Parathyroid adenoma (tissue), 2 donors: ENCODE results near the gene RAD51AP2.

Source experiments
- H2AFZ ChIP-seq: fragments of 300-600 bp; sonication (generic); one replicate; pipeline ENCODE4 v1.7.0; 2017; ENCODE audit warnings: antibody characterized with exemption, mild to moderate bottlenecking
- H3K27ac ChIP-seq: fragments of 300-600 bp; sonication (generic); one replicate; pipeline ENCODE4 v1.7.0; 2017
- H3K27me3 ChIP-seq: fragments of 300-600 bp; sonication (generic); one replicate; pipeline ENCODE4 v1.7.0; 2017; ENCODE audit warnings: low read length; ENCODE audit not compliant: control insufficient read depth, insufficient read depth
- H3K36me3 ChIP-seq: fragments of 300-600 bp; sonication (generic); one replicate; pipeline ENCODE4 v1.7.0; 2017; ENCODE audit warnings: low read length; ENCODE audit not compliant: control insufficient read depth, insufficient read depth
- H3K4me1 ChIP-seq: fragments of 300-600 bp; sonication (generic); one replicate; pipeline ENCODE4 v1.7.0; 2017; ENCODE audit warnings: control low read depth
- H3K4me2 ChIP-seq: fragments of 300-600 bp; sonication (generic); one replicate; pipeline ENCODE4 v1.7.0; 2017; ENCODE audit warnings: low read length
- H3K4me3 ChIP-seq: fragments of 300-600 bp; sonication (generic); one replicate; pipeline ENCODE4 v1.7.0; 2017; ENCODE audit warnings: low read depth, low read length
- H3K79me2 ChIP-seq: fragments of 300-600 bp; sonication (generic); one replicate; pipeline ENCODE4 v1.7.0; 2017; ENCODE audit warnings: control low read depth
- H3K9ac ChIP-seq: fragments of 300-600 bp; sonication (generic); one replicate; pipeline ENCODE4 v1.7.0; 2017; ENCODE audit warnings: mild to moderate bottlenecking
- H3K9me3 ChIP-seq: fragments of 300-600 bp; sonication (generic); one replicate; pipeline ENCODE4 v1.7.0; 2017; ENCODE audit warnings: low read length; ENCODE audit not compliant: control insufficient read depth
- TF ChIP-seq, protein P1 (sequence below): fragments of 300-600 bp; sonication (generic); IDR thresholded peaks from one replicate; pipeline ENCODE4 v1.7.0; 2017; ENCODE audit warnings: antibody characterized with exemption, mild to moderate bottlenecking
- donor health status: primary hyperparathyroidism.

RAD51AP2 gene

DNA sequence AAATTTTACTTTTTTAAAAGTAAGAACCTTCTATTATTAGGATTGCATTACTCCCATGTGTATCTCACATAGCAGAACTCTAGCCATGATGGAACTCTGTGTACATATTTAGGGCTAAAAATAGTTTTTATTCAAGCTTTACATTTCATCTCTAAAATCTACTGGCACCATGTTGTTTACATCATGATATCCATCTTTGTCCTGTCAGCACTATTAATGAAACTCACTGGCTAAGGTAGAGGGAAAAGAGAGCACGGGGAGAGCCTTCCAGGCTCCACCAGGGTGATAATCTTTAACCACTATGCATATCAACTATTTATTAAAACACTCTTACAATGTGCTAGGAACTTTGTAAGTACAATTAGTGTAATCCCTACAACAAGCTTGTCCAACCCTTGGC is 34.7 kb downstream of the RAD51AP2 start:
- H3K27me3 ChIP-seq, result no peaks in the 10 kb centered on the region
- no peak overlapping the region for H2AFZ ChIP-seq
- no peak overlapping the region for H3K4me3 ChIP-seq
- no peak overlapping the region for H3K27ac ChIP-seq
- H3K4me1 ChIP-seq, result peaks cover 6% of the 10 kb centered on the region
- H3K9me3 ChIP-seq, result no peaks in the 10 kb centered on the region
- TF ChIP-seq, protein P1, sequence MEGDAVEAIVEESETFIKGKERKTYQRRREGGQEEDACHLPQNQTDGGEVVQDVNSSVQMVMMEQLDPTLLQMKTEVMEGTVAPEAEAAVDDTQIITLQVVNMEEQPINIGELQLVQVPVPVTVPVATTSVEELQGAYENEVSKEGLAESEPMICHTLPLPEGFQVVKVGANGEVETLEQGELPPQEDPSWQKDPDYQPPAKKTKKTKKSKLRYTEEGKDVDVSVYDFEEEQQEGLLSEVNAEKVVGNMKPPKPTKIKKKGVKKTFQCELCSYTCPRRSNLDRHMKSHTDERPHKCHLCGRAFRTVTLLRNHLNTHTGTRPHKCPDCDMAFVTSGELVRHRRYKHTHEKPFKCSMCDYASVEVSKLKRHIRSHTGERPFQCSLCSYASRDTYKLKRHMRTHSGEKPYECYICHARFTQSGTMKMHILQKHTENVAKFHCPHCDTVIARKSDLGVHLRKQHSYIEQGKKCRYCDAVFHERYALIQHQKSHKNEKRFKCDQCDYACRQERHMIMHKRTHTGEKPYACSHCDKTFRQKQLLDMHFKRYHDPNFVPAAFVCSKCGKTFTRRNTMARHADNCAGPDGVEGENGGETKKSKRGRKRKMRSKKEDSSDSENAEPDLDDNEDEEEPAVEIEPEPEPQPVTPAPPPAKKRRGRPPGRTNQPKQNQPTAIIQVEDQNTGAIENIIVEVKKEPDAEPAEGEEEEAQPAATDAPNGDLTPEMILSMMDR, result no peak
- H3K79me2 ChIP-seq, result no peaks in the 10 kb centered on the region
- H3K36me3 ChIP-seq, result no peaks in the 10 kb centered on the region
- H3K9ac ChIP-seq, result no peak overlapping the region
- no peak overlapping the region for H3K4me2 ChIP-seq

DNA sequence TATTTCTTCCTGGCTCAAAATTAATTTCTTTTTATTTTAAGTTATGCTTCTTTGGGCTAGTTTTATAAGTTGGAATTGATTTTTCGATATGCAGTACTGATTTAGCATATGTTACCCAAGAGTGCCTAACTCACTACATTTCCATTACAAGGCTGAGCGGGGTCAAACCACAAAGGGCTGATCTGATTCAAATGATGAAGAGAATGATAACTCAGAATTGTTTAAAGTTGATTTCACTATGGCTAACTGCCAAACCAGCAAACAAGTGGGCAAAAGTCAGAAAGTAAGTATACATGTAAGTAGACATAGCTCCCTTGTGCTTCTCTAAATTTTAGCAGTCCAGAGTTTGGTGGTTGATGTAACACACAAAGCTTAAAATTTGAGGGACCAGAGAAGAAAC is 35.6 kb downstream of the RAD51AP2 start:
- no peaks in the 10 kb centered on the region for H3K36me3 ChIP-seq
- TF ChIP-seq, protein P1, result no peak
- H3K27me3 ChIP-seq, result no peaks in the 10 kb centered on the region
- no peaks in the 10 kb centered on the region for H3K79me2 ChIP-seq
- no peak overlapping the region for H3K4me3 ChIP-seq
- H3K27ac ChIP-seq, result no peak overlapping the region
- peaks cover 6% of the 10 kb centered on the region for H3K4me1 ChIP-seq
- H3K9me3 ChIP-seq, result no peaks in the 10 kb centered on the region
- H3K9ac ChIP-seq, result no peak overlapping the region
- no peak overlapping the region for H3K4me2 ChIP-seq
- H2AFZ ChIP-seq, result no peak overlapping the region

DNA sequence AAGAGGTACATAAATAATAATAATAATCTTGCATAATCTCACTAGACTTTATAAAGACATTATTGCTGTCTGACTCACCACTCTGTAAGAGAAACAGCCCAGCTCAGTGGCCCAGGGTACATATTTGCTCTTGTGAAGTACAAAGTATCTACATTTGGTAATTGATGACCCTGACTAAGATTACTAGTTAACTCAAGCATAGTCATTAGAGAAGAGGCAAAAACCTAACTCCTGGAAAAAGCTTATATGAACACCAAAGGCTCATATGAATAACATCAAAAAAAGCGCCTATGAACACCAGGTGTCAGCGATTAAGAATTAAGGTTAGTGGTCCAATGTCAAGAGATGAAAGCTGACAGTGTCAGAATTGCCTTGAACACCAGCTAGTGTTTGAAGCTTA is 38.4 kb downstream of the RAD51AP2 start:
- Histone ChIP-seq H3K9ac (no peak overlapping the region), H3K27me3 (no peaks in the 10 kb centered on the region), H3K4me2 (no peak overlapping the region), H3K4me1 (peaks cover 6% of the 10 kb centered on the region), H3K4me3 (no peak overlapping the region), H3K79me2 (no peaks in the 10 kb centered on the region), H3K36me3 (no peaks in the 10 kb centered on the region), H3K9me3 (no peaks in the 10 kb centered on the region), H3K27ac (no peak overlapping the region), H2AFZ (no peak overlapping the region)
- TF ChIP-seq, protein P1, result no peak

DNA sequence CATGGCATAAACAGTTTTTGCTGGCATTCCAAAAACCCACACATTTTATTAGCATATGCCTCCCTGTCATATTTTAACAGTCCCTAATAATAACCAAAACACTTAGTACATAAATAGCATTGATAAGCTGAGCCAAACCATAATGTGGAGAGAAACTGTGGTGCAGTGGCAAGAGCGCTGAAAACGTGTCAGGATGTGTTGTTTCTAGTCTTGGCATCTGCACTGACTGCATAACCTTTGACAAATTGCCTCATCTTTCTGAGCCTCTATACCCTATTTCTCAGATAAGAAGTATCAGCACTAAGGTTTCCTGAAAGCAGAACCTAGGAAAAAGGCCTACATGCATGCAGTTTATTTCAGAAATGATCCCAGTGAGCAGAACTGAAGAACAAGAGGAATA is 41.4 kb downstream of the RAD51AP2 start:
- Histone ChIP-seq H3K9ac (no peak overlapping the region), H3K36me3 (no peaks in the 10 kb centered on the region), H2AFZ (no peak overlapping the region), H3K9me3 (no peaks in the 10 kb centered on the region), H3K27me3 (no peaks in the 10 kb centered on the region), H3K79me2 (no peaks in the 10 kb centered on the region), H3K4me1 (no peaks in the 10 kb centered on the region), H3K27ac (no peak overlapping the region), H3K4me3 (no peak overlapping the region), H3K4me2 (no peak overlapping the region)
- TF ChIP-seq, protein P1, result no peak

DNA sequence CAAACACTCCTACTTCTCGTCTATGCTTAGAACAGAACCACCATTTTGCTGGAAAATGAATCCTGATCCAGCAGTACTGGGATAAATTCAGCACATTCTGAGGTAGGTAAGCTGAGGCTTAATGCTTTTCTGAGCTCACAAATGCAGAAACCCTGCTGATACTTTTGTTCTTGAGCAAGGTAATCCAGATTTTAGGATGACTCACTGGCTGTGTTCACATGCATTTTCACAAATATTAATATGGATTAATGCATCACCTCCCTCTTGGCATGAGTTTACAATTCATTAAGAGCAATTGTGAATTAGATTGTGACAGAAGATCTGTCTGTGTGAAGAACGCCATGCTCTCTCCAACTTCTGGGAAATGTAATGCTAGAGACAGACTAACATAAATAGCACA is 42.2 kb downstream of the RAD51AP2 start:
- Histone ChIP-seq H3K27ac (no peak overlapping the region), H3K9ac (no peak overlapping the region), H3K79me2 (no peaks in the 10 kb centered on the region), H3K9me3 (no peaks in the 10 kb centered on the region), H3K4me1 (no peaks in the 10 kb centered on the region), H3K4me2 (no peak overlapping the region), H3K4me3 (no peak overlapping the region), H2AFZ (no peak overlapping the region), H3K36me3 (no peaks in the 10 kb centered on the region), H3K27me3 (no peaks in the 10 kb centered on the region)
- TF ChIP-seq, protein P1, result no peak
